ENCODE results near the gene KIF12.

Gene KIF12

DNA sequence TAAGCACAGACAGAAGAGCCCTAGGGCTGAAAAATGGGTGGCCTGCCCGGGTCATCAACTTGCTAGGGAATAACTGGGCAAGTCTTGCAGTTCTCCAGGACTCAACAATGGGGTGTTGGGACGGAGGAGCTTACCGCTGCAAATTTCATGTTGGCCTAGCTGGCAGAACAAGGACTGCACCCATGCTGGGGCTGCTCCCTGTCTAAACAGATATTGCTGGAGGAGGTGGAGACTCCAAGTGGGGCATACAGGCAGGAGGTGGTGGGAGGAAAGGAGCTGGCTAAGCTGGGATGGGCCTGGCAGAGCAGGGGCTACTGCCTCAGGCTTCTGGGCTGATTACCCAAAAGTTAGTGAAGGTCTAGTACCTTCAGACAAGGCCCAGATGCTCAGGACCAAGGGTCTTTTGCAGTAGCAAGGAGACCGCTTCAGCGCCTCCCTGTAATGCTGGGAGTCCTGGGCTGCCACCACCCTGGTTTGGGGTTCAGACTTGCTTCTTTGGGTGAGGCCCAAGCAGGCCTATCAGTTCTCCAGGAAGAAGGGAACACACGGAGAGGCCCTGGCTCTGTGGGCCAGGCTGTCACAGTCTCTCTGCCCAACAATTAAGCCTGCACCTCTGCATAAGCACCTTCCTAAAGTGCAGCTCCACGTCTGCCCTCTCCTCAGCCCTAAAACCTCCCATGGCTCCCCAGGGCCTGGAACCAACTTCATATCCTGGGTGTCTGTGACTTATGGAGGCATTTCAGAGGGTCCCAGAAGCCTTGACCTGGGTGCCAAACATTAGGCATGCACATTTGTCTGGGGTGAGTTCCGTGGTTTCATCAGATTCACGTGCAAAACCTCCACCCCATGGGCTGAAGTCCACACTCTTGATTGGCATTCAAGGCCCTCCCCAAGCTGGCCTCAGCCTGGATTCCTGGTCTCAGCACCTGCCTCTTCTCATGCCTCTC lies 24.2 kb upstream of the KIF12 start:
- no peak for TF ChIP-seq EZH2 (optimal IDR thresholded peaks at IDR 0.05; ENCODE audit: low read depth, low read length)
- TF ChIP-seq, protein P1, sequence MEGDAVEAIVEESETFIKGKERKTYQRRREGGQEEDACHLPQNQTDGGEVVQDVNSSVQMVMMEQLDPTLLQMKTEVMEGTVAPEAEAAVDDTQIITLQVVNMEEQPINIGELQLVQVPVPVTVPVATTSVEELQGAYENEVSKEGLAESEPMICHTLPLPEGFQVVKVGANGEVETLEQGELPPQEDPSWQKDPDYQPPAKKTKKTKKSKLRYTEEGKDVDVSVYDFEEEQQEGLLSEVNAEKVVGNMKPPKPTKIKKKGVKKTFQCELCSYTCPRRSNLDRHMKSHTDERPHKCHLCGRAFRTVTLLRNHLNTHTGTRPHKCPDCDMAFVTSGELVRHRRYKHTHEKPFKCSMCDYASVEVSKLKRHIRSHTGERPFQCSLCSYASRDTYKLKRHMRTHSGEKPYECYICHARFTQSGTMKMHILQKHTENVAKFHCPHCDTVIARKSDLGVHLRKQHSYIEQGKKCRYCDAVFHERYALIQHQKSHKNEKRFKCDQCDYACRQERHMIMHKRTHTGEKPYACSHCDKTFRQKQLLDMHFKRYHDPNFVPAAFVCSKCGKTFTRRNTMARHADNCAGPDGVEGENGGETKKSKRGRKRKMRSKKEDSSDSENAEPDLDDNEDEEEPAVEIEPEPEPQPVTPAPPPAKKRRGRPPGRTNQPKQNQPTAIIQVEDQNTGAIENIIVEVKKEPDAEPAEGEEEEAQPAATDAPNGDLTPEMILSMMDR (IDR thresholded peaks at IDR 0.05; ENCODE audit: low read length) = no peak
- no peak for TF ChIP-seq EZH2phosphoT487 (IDR thresholded peaks at IDR 0.05; ENCODE audit: low read length)
- H3K4me2 ChIP-seq (ENCODE audit: low read depth, low read length) = no peak overlapping the region
- H3F3A ChIP-seq (ENCODE audit: insufficient read depth, low read length) = no peaks in the 10 kb centered on the region
- no peaks in the 10 kb centered on the region for H3K9me2 ChIP-seq (replicated peaks; ENCODE audit: insufficient read depth, low read length)
- H3K36me3 ChIP-seq (replicated peaks; ENCODE audit: insufficient read depth, low read length) = no peaks in the 10 kb centered on the region
- no peaks in the 10 kb centered on the region for H4K20me1 ChIP-seq (ENCODE audit: insufficient read depth, low read length)
- no peak overlapping the region for H3K4me3 ChIP-seq (ENCODE audit: low read length)
- no peak for DNase-seq
- H3K27ac ChIP-seq (ENCODE audit: low read length) = no peak overlapping the region
- H3K27me3 ChIP-seq (replicated peaks; ENCODE audit: insufficient read depth, low read length) = peaks cover 9% of the 10 kb centered on the region
- H3K9ac ChIP-seq (ENCODE audit: low read length) = no peak overlapping the region
- H2AFZ ChIP-seq (ENCODE audit: low read length) = no peak overlapping the region
- H3K4me1 ChIP-seq (ENCODE audit: low read length) = no peaks in the 10 kb centered on the region
- no peaks in the 10 kb centered on the region for H3K9me3 ChIP-seq (replicated peaks; ENCODE audit: insufficient read depth, low read length)
- no peaks in the 10 kb centered on the region for H3K79me2 ChIP-seq (ENCODE audit: low read length)

DNA sequence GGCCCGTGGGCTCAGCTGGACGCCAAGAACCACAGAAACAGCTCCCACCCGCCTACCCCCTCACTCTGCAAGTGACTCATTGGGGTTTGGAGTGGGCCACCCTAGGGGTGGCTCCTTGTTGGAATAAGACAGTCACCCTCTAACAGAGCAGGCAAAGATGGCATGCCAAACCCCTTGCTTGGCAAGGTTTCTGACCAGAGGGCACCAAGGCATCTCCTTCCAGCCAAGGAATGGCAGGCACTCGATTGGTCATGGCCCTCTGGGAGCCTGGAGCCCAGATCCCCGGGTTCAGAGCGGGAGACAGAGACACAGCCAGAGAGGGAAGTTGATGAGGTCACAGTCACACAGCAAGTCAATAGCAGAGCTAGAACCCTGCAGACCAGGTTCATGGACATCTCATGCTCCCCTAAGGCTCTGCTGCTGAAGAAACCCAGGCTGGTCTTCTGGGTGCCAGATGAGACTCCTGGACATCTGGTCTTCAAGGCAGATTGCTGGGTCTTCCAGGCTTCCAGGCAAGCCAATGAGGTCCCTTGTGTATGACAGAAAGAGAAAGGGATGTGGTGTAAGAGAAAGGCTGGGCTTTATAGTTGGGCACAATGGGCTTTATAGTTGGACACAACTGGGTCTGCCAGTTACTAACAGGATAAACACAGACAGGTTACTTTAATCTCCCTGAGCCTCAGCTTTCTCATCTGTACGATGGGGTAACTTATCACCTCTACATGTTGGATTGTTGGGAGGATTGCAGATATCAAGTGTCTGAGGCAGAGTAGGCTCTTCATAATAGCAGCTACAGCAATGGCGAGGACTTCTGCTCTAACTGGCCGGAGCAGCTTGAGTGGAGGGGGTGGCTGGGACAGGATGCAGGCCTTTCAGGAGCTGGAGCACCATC lies 23.3 kb upstream of the KIF12 start:
- Histone ChIP-seq H4K20me1 (ENCODE audit: insufficient read depth, low read length) (no peaks in the 10 kb centered on the region), H3K9me2 (replicated peaks; ENCODE audit: insufficient read depth, low read length) (no peaks in the 10 kb centered on the region), H3K79me2 (ENCODE audit: low read length) (no peaks in the 10 kb centered on the region), H3K9ac (ENCODE audit: low read length) (no peak overlapping the region), H2AFZ (ENCODE audit: low read length) (no peak overlapping the region), H3K4me3 (ENCODE audit: low read length) (no peak overlapping the region), H3K27me3 (replicated peaks; ENCODE audit: insufficient read depth, low read length) (peaks cover 19% of the 10 kb centered on the region), H3K4me2 (ENCODE audit: low read depth, low read length) (no peak overlapping the region), H3F3A (ENCODE audit: insufficient read depth, low read length) (no peaks in the 10 kb centered on the region), H3K4me1 (ENCODE audit: low read length) (no peaks in the 10 kb centered on the region), H3K27ac (ENCODE audit: low read length) (no peak overlapping the region), H3K9me3 (replicated peaks; ENCODE audit: insufficient read depth, low read length) (no peaks in the 10 kb centered on the region), H3K36me3 (replicated peaks; ENCODE audit: insufficient read depth, low read length) (no peaks in the 10 kb centered on the region)
- no peak for DNase-seq
- TF ChIP-seq, protein P1 (IDR thresholded peaks at IDR 0.05; ENCODE audit: low read length) = no peak
- no peak for TF ChIP-seq EZH2phosphoT487 (IDR thresholded peaks at IDR 0.05; ENCODE audit: low read length)
- no peak for TF ChIP-seq EZH2 (optimal IDR thresholded peaks at IDR 0.05; ENCODE audit: low read depth, low read length)

DNA sequence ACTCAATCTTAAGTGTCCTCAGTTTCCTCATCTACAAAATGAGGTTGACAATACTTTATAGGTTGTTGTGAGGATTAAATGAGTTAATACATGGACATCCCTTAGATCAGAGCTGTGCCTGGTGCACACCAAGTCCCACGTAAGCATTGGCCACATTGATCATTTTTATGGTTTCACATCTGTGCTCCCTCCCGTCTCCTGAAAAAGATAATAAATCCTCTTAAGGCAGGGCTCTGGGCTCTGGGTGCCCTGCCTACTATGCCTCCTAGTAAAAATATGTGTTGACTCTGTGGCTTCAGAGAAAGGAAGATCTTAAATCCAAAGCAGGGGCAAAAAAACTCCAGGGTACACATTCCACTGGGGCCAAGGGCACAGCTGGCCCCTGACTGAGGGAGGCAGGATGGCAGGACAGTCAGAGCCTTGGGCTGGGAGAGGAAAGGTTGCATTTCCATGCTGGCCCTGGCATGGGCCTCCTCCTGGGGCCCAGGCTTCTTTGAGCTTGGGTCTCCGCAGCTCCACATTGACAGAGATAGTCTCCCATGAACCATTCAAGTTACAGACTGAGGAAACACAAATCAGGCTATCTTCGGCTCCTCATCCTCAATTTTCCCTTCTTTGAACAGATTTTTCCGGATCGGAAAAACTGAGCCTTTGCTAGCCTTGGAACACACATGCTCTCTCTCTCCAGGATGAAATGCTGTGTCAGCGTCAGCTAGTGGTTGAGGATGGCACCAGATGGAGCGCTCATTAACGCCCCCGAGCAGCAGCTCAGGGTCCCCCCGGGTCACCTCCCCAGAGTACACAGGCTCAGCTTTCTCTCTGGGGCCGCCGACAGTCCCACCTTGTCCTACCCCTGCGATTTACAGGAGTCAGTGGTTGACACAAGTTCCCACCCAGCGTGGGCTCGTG lies 22.4 kb upstream of the KIF12 start:
- Histone ChIP-seq H3K9me3 (replicated peaks; ENCODE audit: insufficient read depth, low read length) (no peaks in the 10 kb centered on the region), H4K20me1 (ENCODE audit: insufficient read depth, low read length) (no peaks in the 10 kb centered on the region), H2AFZ (ENCODE audit: low read length) (no peak overlapping the region), H3K36me3 (replicated peaks; ENCODE audit: insufficient read depth, low read length) (no peaks in the 10 kb centered on the region), H3K4me3 (ENCODE audit: low read length) (no peak overlapping the region), H3F3A (ENCODE audit: insufficient read depth, low read length) (no peaks in the 10 kb centered on the region), H3K9ac (ENCODE audit: low read length) (no peak overlapping the region), H3K79me2 (ENCODE audit: low read length) (no peaks in the 10 kb centered on the region), H3K27ac (ENCODE audit: low read length) (no peak overlapping the region), H3K4me2 (ENCODE audit: low read depth, low read length) (no peak overlapping the region), H3K9me2 (replicated peaks; ENCODE audit: insufficient read depth, low read length) (no peaks in the 10 kb centered on the region), H3K4me1 (ENCODE audit: low read length) (no peaks in the 10 kb centered on the region), H3K27me3 (replicated peaks; ENCODE audit: insufficient read depth, low read length) (peaks cover 20% of the 10 kb centered on the region)
- TF ChIP-seq EZH2phosphoT487 (IDR thresholded peaks at IDR 0.05; ENCODE audit: low read length) (no peak), EZH2 (optimal IDR thresholded peaks at IDR 0.05; ENCODE audit: low read depth, low read length) (no peak)
- TF ChIP-seq, protein P1 (IDR thresholded peaks at IDR 0.05; ENCODE audit: low read length) = no peak
- no peak for DNase-seq
